ENCODE results near the gene CASKIN2. TPM values are rescaled to one million over a fixed set of nuclear protein-coding genes. Genes with fewer than 3 reads are reported as not detected.

The CASKIN2 gene
- total RNA-seq, 4 donors from 2014 or later = 13.7 to 46.0 (median 15.6) TPM

GRCh38 chr17:75490173-75490743 lies 25.1 kb downstream of the CASKIN2 start:
- no peaks in the 10 kb centered on the region for H3K27me3 ChIP-seq
- no peak overlapping the region for H3K4me3 ChIP-seq
- ATAC-seq = peak; percentile 20
- H3K27ac ChIP-seq = peak overlapping the region in 3 of 4 donors; percentile 52 to 69 (median 62)
- TF ChIP-seq CTCF (IDR thresholded peaks at IDR 0.05) (no peak), EP300 (IDR thresholded peaks at IDR 0.05) (no peak), POLR2AphosphoS5 (IDR thresholded peaks at IDR 0.05) (no peak), POLR2A (IDR thresholded peaks at IDR 0.05) (no peak)
- no peaks in the 10 kb centered on the region for H3K9me3 ChIP-seq
- peaks cover 0 to 48% (median 16%) of the 10 kb centered on the region in 3 donors for H3K4me1 ChIP-seq
- peaks cover 0 to 76% of the 10 kb centered on the region in 2 donors for H3K36me3 ChIP-seq
- 40% methylated on average over 1 of the region's 14 CpGs; no CpG with 5 or more reads in 1 of the 2 donors for WGBS, 2 donors (ENCODE audit: low coverage in 1 of 2)

DNA sequence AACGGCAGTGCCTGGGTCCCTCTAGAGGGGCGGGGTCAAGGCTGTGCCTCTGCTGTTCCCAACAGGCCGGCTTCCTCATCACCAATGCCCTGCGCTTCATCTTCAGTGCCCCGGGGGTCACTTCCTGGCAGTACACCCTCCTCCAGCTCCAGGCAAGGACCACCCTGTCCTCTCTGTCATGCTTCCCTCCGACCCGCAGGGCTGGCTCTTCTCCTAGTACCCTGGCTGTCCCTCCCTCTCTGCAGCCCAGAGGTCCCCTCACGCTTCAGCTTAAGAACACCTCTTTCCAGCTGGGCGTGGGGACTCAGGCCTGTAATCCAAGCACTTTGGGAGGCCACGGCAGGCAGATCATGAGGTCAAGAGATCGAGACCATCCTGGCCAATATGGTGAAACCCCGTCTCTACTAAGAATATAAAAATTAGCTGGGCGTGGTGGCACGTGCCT lies 25.8 kb downstream of the CASKIN2 start:
- H3K36me3 ChIP-seq = peaks cover 0 to 69% of the 10 kb centered on the region in 2 donors
- no peak for ATAC-seq
- no peak overlapping the region for H3K4me3 ChIP-seq
- TF ChIP-seq CTCF (IDR thresholded peaks at IDR 0.05) (no peak), POLR2AphosphoS5 (IDR thresholded peaks at IDR 0.05) (no peak), EP300 (IDR thresholded peaks at IDR 0.05) (no peak), POLR2A (IDR thresholded peaks at IDR 0.05) (no peak)
- WGBS, 2 donors (ENCODE audit: low coverage in 1 of 2) = 0 to 80% methylated on average over 1 of the region's 14 CpGs
- H3K27ac ChIP-seq = peak overlapping the region in 1 of 4 donors; percentile 69
- H3K9me3 ChIP-seq = no peaks in the 10 kb centered on the region
- H3K27me3 ChIP-seq = no peaks in the 10 kb centered on the region
- H3K4me1 ChIP-seq = peaks cover 0 to 52% (median 16%) of the 10 kb centered on the region in 3 donors

DNA sequence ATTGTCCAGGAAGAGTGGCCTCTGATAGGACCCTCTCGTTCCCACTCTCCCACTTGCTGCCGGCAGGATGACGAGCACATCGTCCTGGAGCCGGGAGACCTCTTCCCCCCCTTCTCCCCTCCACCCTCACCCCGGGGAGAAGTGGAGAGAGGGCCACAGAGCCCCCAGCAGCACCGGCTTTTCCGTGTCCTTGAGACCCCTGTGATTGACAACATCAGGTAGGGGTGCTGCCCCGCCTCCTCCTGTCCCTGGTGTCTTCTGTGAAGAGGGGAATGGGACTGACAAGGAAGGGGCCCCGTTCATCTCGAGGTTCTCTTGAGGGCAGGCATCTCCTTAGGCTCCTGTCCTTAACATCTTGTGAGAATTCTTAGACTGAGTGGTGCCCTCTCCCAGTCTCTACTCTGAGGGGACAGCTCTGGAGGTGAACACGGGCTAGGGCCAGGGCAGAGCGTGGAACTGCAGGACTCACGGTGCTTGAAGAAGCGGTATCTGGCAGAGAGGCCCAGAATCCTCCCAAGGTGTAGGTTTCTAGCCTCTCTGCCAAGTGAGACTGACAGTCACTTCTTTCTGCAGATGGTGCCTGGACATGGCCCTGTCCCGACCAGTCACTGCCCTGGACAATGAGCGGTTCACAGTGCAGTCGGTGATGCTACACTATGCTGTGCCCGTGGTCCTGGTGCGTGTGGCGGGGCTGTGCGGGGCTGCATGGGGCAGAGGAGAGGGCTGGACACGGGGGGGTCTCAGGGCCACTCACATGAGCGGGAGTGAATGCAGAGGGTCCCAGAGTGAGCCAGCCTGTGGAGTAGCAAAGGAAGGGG lies 26.4 kb downstream of the CASKIN2 start:
- H3K9me3 ChIP-seq = no peaks in the 10 kb centered on the region
- TF ChIP-seq POLR2A (IDR thresholded peaks at IDR 0.05) (no peak), EP300 (IDR thresholded peaks at IDR 0.05) (no peak), POLR2AphosphoS5 (IDR thresholded peaks at IDR 0.05) (no peak), CTCF (IDR thresholded peaks at IDR 0.05) (no peak)
- ATAC-seq = no peak
- H3K4me1 ChIP-seq = peaks cover 0 to 52% (median 16%) of the 10 kb centered on the region in 3 donors
- H3K36me3 ChIP-seq = peaks cover 0 to 63% of the 10 kb centered on the region in 2 donors
- H3K27me3 ChIP-seq = no peaks in the 10 kb centered on the region
- H3K4me3 ChIP-seq = no peak overlapping the region
- H3K27ac ChIP-seq = peak overlapping the region in 1 of 4 donors; percentile 7
- WGBS, 2 donors (ENCODE audit: low coverage in 1 of 2) = 90% methylated on average over 4 of the region's 24 CpGs; no CpG with 5 or more reads in 1 of the 2 donors

DNA sequence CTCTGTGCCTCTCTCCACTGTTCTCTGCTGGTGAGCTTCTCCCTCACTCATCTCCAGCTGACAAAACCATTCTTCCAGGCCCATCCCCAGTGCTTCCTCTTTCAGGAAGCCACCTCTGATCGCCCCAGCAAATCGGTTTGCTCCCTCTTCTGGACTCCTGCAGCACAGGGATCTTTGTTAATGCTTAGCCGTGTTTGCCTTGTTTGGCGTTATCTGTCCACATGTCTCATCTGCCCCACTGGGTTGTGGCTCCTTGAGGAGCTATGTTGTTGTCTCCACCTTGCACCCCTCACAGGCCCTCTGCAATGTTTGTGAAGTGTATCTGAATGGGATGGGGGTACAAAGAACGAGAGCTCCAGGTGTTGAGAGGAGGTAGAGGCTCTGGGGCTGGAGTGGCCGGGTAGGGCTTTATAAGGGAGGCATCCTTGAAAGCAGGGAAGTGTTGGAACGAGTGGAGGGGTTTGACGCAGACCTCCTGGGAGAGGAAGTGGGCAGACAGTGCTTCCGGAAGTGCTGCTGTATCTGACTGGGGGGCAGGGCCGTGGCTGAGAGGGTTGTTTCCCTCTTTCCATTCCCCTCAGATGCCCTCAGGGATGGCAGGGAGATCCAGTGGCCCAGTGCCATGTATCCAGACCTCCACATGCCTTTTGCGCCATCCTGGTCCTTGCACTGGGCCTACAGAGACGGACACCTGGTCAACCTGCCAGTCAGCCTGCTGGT lies 27.8 kb downstream of the CASKIN2 start:
- peak overlapping the region in 3 of 4 donors; percentile 16 to 23 (median 17) for H3K27ac ChIP-seq
- peaks cover 0 to 49% of the 10 kb centered on the region in 2 donors for H3K36me3 ChIP-seq
- H3K4me1 ChIP-seq = peaks cover 0 to 63% (median 22%) of the 10 kb centered on the region in 3 donors
- H3K27me3 ChIP-seq = no peaks in the 10 kb centered on the region
- whole genome bisulfite sequencing, 2 donors (ENCODE audit: low coverage in 1 of 2) = 53 to 60% methylated on average over 5 to 7 of the region's 12 CpGs
- TF ChIP-seq EP300 (IDR thresholded peaks at IDR 0.05) = no peak
- TF ChIP-seq POLR2A (IDR thresholded peaks at IDR 0.05) = no peak
- TF ChIP-seq POLR2AphosphoS5 (IDR thresholded peaks at IDR 0.05) = no peak
- no peak for TF ChIP-seq CTCF (IDR thresholded peaks at IDR 0.05)
- H3K9me3 ChIP-seq = no peaks in the 10 kb centered on the region
- H3K4me3 ChIP-seq = no peak overlapping the region
- peak; percentile 36 for ATAC-seq
